HCT116 (cell line): ENCODE results near the gene CHN1. TPM values are rescaled to one million over a fixed set of nuclear protein-coding genes. Genes with fewer than 3 reads are reported as not detected.

Source experiments
- ATAC-seq: fragments of 200-7000 bp; cut with Tn5 transposase; 2 replicates; pipeline ENCODE4 v1.9.1; 2020; ENCODE audit warnings: mild to moderate bottlenecking, moderate library complexity
- BruUV-seq: library from RNA; stranded (reverse); fragments of 400-500 nt; replicated peaks from 2 replicates; lab custom pipeline; 2021; lab: Mats Ljungman, UMichigan
- CTCF ChIA-PET: fragments of 300-600 bp; sonication (Branson Sonifier 250); formaldehyde crosslinking; loops from one replicate; lab custom pipeline; 2021; ENCODE audit warnings: antibody characterized with exemption; lab: Charles Lee
- POLR2A ChIA-PET: fragments of 300-600, 350-600 bp; sonication (Branson Sonifier 250); formaldehyde crosslinking; loops from one replicate; lab custom pipeline; 2021; ENCODE audit warnings: antibody characterized with exemption; lab: Charles Lee
- RAD21 ChIA-PET, 2 experiments: fragments of 300-600 bp; sonication (Branson Sonifier 250); formaldehyde crosslinking; loops; one replicate each; lab custom pipeline; 2023; ENCODE audit warnings: low total read pairs in 2 of 2; ENCODE audit not compliant: uncharacterized antibody in 2 of 2, unreplicated experiment in 2 of 2, low non-redundant PET in 1 of 2; lab: Charles Lee
- DNase-seq: peaks from one replicate; pipeline ENCODE4 v3.0.0-alpha.2; 2010; ENCODE audit warnings: low read depth, low spot score
- H2AFZ ChIP-seq: fragments of 200-600 bp; shearing (Covaris generic), sonication (generic); 2 replicates; pipeline ENCODE4 v1.6.1; 2017; ENCODE audit warnings: low read depth, mixed run types, mixed read lengths, antibody characterized with exemption, low read length; ENCODE audit not compliant: poor library complexity, severe bottlenecking
- H3K27ac ChIP-seq: 2 replicates; pipeline ENCODE4 v1.5.1; 2012; ENCODE audit warnings: low read depth, low read length
- H3K27me3 ChIP-seq: fragments of 200-600 bp; sonication (generic); 2 replicates; pipeline ENCODE4 v1.6.1; 2016; ENCODE audit warnings: mixed run types, low read length, mixed read lengths; ENCODE audit not compliant: insufficient read depth
- H3K36me3 ChIP-seq, 2 experiments: fragments of 200-500 bp in 1 of 2; fragments of 200-600 bp in 1 of 2; sonication (Bioruptor generic) in 1 of 2; sonication (generic) in 1 of 2; 2 replicates each; pipeline versions ENCODE4 v1.5.1 to v1.6.1; 2014 to 2016; ENCODE audit warnings: low read length in 2 of 2, inconsistent platforms in 1 of 2, mixed read lengths in 1 of 2, mixed run types in 1 of 2; ENCODE audit not compliant: insufficient read depth in 2 of 2, control insufficient read depth in 1 of 2
- H3K4me1 ChIP-seq, 2 experiments: fragments of 200-600 bp in 1 of 2; sonication (generic) in 1 of 2; 2 replicates each; pipeline versions ENCODE4 v1.5.1 to v1.6.1; 2012 to 2017; ENCODE audit warnings: low read length in 2 of 2, inconsistent platforms in 1 of 2, mild to moderate bottlenecking in 1 of 2, mixed read lengths in 1 of 2, mixed run types in 1 of 2, moderate library complexity in 1 of 2; ENCODE audit not compliant: insufficient read depth in 2 of 2, control insufficient read depth in 1 of 2
- H3K4me2 ChIP-seq: fragments of 200-600 bp; sonication (generic); 2 replicates; pipeline ENCODE4 v1.6.1; 2017; ENCODE audit warnings: mixed run types, low read length, mixed read lengths
- H3K4me3 ChIP-seq, 2 experiments: fragments of 200-600 bp in 1 of 2; sonication (generic) in 1 of 2; replicated peaks in 1 of 2; 2 replicates each; pipeline ENCODE4 v1.5.1; 2011 to 2016; ENCODE audit warnings: low read length in 2 of 2, control low read depth in 1 of 2, low read depth in 1 of 2, mild to moderate bottlenecking in 1 of 2, mixed read lengths in 1 of 2, mixed run types in 1 of 2
- H3K79me2 ChIP-seq: fragments of 200-600 bp; sonication (generic); 2 replicates; pipeline ENCODE4 v1.6.1; 2017; ENCODE audit warnings: mild to moderate bottlenecking, mixed run types, low read length, moderate library complexity, mixed read lengths; ENCODE audit not compliant: insufficient read depth
- H3K9ac ChIP-seq: fragments of 200-600 bp; sonication (generic); 2 replicates; pipeline ENCODE4 v1.6.1; 2016; ENCODE audit warnings: low read length, mixed read lengths
- H3K9me2 ChIP-seq: fragments of 200-600 bp; sonication (generic), shearing (Covaris generic); 2 replicates; pipeline ENCODE4 v1.6.1; 2017; ENCODE audit warnings: mixed run types, mild to moderate bottlenecking, moderate library complexity; ENCODE audit not compliant: insufficient read depth
- H3K9me3 ChIP-seq, 2 experiments: fragments of 200-500 bp in 1 of 2; fragments of 200-600 bp in 1 of 2; sonication (Bioruptor generic) in 1 of 2; sonication (generic) in 1 of 2; 2 replicates each; pipeline ENCODE4 v1.6.1; 2014 to 2017; ENCODE audit warnings: low read length in 2 of 2, mixed read lengths in 2 of 2, inconsistent platforms in 1 of 2, low read depth in 1 of 2, mild to moderate bottlenecking in 1 of 2, mixed run types in 1 of 2, moderate library complexity in 1 of 2; ENCODE audit not compliant: control insufficient read depth in 1 of 2, insufficient read depth in 1 of 2
- H4K20me1 ChIP-seq: fragments of 200-600 bp; sonication (generic), shearing (Covaris generic); 2 replicates; pipeline ENCODE4 v1.6.1; 2017; ENCODE audit warnings: mixed run types, mild to moderate bottlenecking, moderate library complexity; ENCODE audit not compliant: insufficient read depth
- CBX3 ChIP-seq: IDR thresholded peaks from 2 replicates; pipeline ENCODE4 v1.6.1; 2012; ENCODE audit warnings: low read depth
- CEBPB ChIP-seq: IDR thresholded peaks from 2 replicates; pipeline ENCODE4 v1.6.1; 2012; ENCODE audit warnings: low read depth
- EGR1 ChIP-seq: IDR thresholded peaks from 2 replicates; pipeline ENCODE4 v1.6.1; 2012; ENCODE audit warnings: low read depth
- EZH2phosphoT487 ChIP-seq: fragments of 200-600 bp; IDR thresholded peaks from 2 replicates; pipeline ENCODE4 v1.6.1; 2018; ENCODE audit warnings: antibody characterized with exemption, borderline replicate concordance
- JUND ChIP-seq: IDR thresholded peaks from 2 replicates; pipeline ENCODE4 v1.6.1; 2012
- POLR2A ChIP-seq: IDR thresholded peaks from 2 replicates; pipeline ENCODE4 v1.7.0; 2011; ENCODE audit warnings: borderline replicate concordance; ENCODE audit not compliant: insufficient read depth, insufficient read length; ENCODE audit errors: extremely low read depth
- POLR2AphosphoS5 ChIP-seq: IDR thresholded peaks from 2 replicates; pipeline ENCODE4 v1.6.1; 2011; ENCODE audit warnings: mild to moderate bottlenecking, low read depth, low read length, moderate library complexity
- RAD21 ChIP-seq: IDR thresholded peaks from 2 replicates; pipeline ENCODE4 v1.6.1; 2012; ENCODE audit warnings: low read depth, mild to moderate bottlenecking
- SIN3A ChIP-seq: IDR thresholded peaks from 2 replicates; pipeline ENCODE4 v1.6.1; 2012; ENCODE audit warnings: low read depth
- SP1 ChIP-seq: IDR thresholded peaks from 2 replicates; pipeline ENCODE4 v1.6.1; 2012; ENCODE audit warnings: low read depth
- SRF ChIP-seq: IDR thresholded peaks from 2 replicates; pipeline ENCODE4 v1.6.1; 2012; ENCODE audit warnings: low read depth
- TCF7L2 ChIP-seq: IDR thresholded peaks from 2 replicates; pipeline ENCODE4 v1.7.0; 2011; ENCODE audit warnings: borderline replicate concordance, inconsistent platforms; ENCODE audit not compliant: insufficient read depth, insufficient read length; ENCODE audit errors: extremely low read depth
- YY1 ChIP-seq: IDR thresholded peaks from 2 replicates; pipeline ENCODE4 v1.6.1; 2011; ENCODE audit warnings: low read length, low read depth, moderate library complexity, mild to moderate bottlenecking; ENCODE audit not compliant: insufficient replicate concordance; ENCODE audit errors: extremely low read depth
- intact Hi-C: fragments of 100-400 bp; cut with micrococcal nuclease; formaldehyde crosslinking; loops from 2 replicates; pipeline ENCODE4 v1.10.0; 2022
- total RNA-seq: library from RNA; stranded (reverse); gene quantifications from one replicate; pipeline ENCODE4 v1.2.1, GENCODE V29; 2021; ENCODE audit not compliant: unreplicated experiment
- TF ChIP-seq, protein P1 (sequence below): IDR thresholded peaks from 2 replicates; pipeline ENCODE4 v1.6.1; 2012
- TF ChIP-seq, protein P2 (sequence below): IDR thresholded peaks from 2 replicates; pipeline ENCODE4 v1.6.1; 2012
- TF ChIP-seq, protein P3 (sequence below): IDR thresholded peaks from 2 replicates; pipeline ENCODE4 v1.6.1; 2011; ENCODE audit warnings: mild to moderate bottlenecking, low read length, moderate library complexity; ENCODE audit not compliant: insufficient replicate concordance; ENCODE audit errors: extremely low read depth
- TF ChIP-seq, protein P4 (sequence below): IDR thresholded peaks from 2 replicates; pipeline ENCODE4 v1.6.1; 2012; ENCODE audit warnings: low read depth

CHN1 gene
- total RNA-seq, 1 experiment from 2014 or later: 3.6 TPM

DNA sequence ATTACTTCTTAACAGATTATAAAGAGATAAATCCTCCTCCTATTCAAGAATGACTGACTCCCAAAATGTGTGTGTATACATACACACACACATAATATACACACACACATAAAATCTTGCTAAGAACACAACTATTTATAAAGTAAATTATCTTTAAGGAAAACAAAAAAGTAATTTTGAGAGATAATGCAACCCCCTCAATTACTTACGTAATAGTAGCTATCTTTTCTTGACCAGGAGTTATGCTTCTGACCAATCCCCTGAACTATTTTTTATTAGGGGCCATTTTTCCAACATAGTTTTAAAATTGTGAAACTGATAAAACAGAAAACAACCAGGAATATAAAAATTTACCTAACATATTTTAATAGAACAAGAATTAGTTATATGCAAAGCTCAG, 127.9 kb downstream of the CHN1 start:
- ChIA-PET POLR2A (no interaction called here), CTCF (no interaction called here), RAD21 (no interaction called here)
- no peak overlapping the region for H3K4me3 ChIP-seq
- H3K79me2 ChIP-seq: no peaks in the 10 kb centered on the region
- no peaks in the 10 kb centered on the region for H3K9me2 ChIP-seq
- TF ChIP-seq SP1: no peak
- no peaks in the 10 kb centered on the region for H4K20me1 ChIP-seq
- H3K36me3 ChIP-seq: no peaks in the 10 kb centered on the region
- DNase-seq (no peak), ATAC-seq (no peak)
- no peaks in the 10 kb centered on the region for H3K27me3 ChIP-seq
- no peak overlapping the region for H3K9ac ChIP-seq
- H2AFZ ChIP-seq: no peak overlapping the region
- H3K27ac ChIP-seq: no peak overlapping the region
- no peaks in the 10 kb centered on the region for H3K4me1 ChIP-seq
- H3K9me3 ChIP-seq: no peaks in the 10 kb centered on the region
- no peak overlapping the region for H3K4me2 ChIP-seq
- BruUV-seq: no TSS peak
- intact Hi-C loops: no loop called here

DNA sequence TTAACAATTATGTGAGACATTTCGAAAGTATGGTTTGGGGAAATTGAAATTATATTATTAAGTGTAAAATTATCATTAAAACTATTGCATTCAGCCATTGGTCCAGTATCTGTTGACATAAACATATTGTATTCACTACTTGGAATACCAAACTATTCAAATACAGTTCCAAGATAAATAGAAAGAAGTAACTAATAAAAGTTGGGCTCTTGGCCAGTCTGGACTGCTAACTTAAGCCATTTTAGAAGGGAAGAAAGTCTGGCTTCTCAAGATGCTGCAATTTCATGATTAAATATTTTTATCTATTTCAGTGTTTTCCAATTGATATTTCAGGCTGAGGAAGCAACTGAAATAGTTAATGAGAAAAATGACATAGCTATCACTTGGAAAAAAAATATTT, 131.1 kb downstream of the CHN1 start:
- POLR2A ChIA-PET: no interaction called here
- no peak overlapping the region for H3K4me2 ChIP-seq
- H3K9ac ChIP-seq: no peak overlapping the region
- no peaks in the 10 kb centered on the region for H3K4me1 ChIP-seq
- H2AFZ ChIP-seq: no peak overlapping the region
- intact Hi-C loops: no loop called here
- no peaks in the 10 kb centered on the region for H3K9me3 ChIP-seq
- CTCF ChIA-PET: no interaction called here
- BruUV-seq: no TSS peak
- H3K36me3 ChIP-seq: no peaks in the 10 kb centered on the region
- H3K4me3 ChIP-seq: no peak overlapping the region
- DNase-seq (no peak), ATAC-seq (no peak)
- no peaks in the 10 kb centered on the region for H3K27me3 ChIP-seq
- no peaks in the 10 kb centered on the region for H3K79me2 ChIP-seq
- no peaks in the 10 kb centered on the region for H3K9me2 ChIP-seq
- H4K20me1 ChIP-seq: no peaks in the 10 kb centered on the region
- RAD21 ChIA-PET: no interaction called here
- no peak overlapping the region for H3K27ac ChIP-seq
- TF ChIP-seq SIN3A: no peak
- no peak for TF ChIP-seq SRF
- TF ChIP-seq, protein P1, sequence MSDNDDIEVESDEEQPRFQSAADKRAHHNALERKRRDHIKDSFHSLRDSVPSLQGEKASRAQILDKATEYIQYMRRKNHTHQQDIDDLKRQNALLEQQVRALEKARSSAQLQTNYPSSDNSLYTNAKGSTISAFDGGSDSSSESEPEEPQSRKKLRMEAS: no peak
- TF ChIP-seq EGR1: no peak
- TF ChIP-seq RAD21: no peak
- TF ChIP-seq, protein P2, sequence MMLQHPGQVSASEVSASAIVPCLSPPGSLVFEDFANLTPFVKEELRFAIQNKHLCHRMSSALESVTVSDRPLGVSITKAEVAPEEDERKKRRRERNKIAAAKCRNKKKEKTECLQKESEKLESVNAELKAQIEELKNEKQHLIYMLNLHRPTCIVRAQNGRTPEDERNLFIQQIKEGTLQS: no peak
- TF ChIP-seq CBX3: no peak
- TF ChIP-seq, protein P3, sequence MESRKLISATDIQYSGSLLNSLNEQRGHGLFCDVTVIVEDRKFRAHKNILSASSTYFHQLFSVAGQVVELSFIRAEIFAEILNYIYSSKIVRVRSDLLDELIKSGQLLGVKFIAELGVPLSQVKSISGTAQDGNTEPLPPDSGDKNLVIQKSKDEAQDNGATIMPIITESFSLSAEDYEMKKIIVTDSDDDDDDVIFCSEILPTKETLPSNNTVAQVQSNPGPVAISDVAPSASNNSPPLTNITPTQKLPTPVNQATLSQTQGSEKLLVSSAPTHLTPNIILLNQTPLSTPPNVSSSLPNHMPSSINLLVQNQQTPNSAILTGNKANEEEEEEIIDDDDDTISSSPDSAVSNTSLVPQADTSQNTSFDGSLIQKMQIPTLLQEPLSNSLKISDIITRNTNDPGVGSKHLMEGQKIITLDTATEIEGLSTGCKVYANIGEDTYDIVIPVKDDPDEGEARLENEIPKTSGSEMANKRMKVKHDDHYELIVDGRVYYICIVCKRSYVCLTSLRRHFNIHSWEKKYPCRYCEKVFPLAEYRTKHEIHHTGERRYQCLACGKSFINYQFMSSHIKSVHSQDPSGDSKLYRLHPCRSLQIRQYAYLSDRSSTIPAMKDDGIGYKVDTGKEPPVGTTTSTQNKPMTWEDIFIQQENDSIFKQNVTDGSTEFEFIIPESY: no peak
- TF ChIP-seq SP1: no peak
- no peak for TF ChIP-seq CEBPB
- no peak for TF ChIP-seq EZH2phosphoT487
- no peak for TF ChIP-seq POLR2A
- no peak for TF ChIP-seq POLR2AphosphoS5
- no peak for TF ChIP-seq YY1
- no peak for TF ChIP-seq JUND
- TF ChIP-seq, protein P4, sequence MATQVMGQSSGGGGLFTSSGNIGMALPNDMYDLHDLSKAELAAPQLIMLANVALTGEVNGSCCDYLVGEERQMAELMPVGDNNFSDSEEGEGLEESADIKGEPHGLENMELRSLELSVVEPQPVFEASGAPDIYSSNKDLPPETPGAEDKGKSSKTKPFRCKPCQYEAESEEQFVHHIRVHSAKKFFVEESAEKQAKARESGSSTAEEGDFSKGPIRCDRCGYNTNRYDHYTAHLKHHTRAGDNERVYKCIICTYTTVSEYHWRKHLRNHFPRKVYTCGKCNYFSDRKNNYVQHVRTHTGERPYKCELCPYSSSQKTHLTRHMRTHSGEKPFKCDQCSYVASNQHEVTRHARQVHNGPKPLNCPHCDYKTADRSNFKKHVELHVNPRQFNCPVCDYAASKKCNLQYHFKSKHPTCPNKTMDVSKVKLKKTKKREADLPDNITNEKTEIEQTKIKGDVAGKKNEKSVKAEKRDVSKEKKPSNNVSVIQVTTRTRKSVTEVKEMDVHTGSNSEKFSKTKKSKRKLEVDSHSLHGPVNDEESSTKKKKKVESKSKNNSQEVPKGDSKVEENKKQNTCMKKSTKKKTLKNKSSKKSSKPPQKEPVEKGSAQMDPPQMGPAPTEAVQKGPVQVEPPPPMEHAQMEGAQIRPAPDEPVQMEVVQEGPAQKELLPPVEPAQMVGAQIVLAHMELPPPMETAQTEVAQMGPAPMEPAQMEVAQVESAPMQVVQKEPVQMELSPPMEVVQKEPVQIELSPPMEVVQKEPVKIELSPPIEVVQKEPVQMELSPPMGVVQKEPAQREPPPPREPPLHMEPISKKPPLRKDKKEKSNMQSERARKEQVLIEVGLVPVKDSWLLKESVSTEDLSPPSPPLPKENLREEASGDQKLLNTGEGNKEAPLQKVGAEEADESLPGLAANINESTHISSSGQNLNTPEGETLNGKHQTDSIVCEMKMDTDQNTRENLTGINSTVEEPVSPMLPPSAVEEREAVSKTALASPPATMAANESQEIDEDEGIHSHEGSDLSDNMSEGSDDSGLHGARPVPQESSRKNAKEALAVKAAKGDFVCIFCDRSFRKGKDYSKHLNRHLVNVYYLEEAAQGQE: no peak
- no peak for TF ChIP-seq TCF7L2
